HepG2 (cell line): ENCODE data around the gene CHMP4B. TPM values are rescaled to one million over a fixed set of nuclear protein-coding genes. Genes with fewer than 3 reads are reported as not detected.

Experiments used
- ATAC-seq: fragments of 200-7000 bp; cut with Tn5 transposase; 3 replicates; pipeline ENCODE4 v1.9.1; 2020; ENCODE audit warnings: mild to moderate bottlenecking, moderate library complexity
- BruUV-seq: library from RNA; stranded (reverse); fragments of 400-500 nt; replicated peaks from 2 replicates; lab custom pipeline; 2021; lab: Mats Ljungman, UMichigan
- CTCF ChIA-PET: fragments of 300-600 bp; formaldehyde crosslinking; extraction: SDS; loops from one replicate; lab custom pipeline; 2021; ENCODE audit warnings: low total read pairs, inconsistent platforms, low intra/inter-chr PET ratio; lab: Yijun Ruan, JAX
- POLR2A ChIA-PET: fragments of 350-600 bp; sonication (Branson Sonifier 250); formaldehyde crosslinking; loops from one replicate; lab custom pipeline; 2020; ENCODE audit warnings: antibody characterized with exemption, inconsistent platforms; lab: Yijun Ruan, JAX
- DNase-seq: peaks from one replicate; pipeline ENCODE4 v3.0.0-alpha.2; 2015; ENCODE audit warnings: low spot score
- FAIRE-seq: peaks from 3 replicates; lab custom pipeline; 2011; peaks lifted over from hg19 to GRCh38; lab: Jason Lieb, UNC
- H2AFZ ChIP-seq: one replicate; pipeline ENCODE4 v1.6.1; 2011; ENCODE audit warnings: low read length, inconsistent platforms
- H3K27ac ChIP-seq: fragments of 300-600 bp; 3 replicates; pipeline ENCODE4 v1.8.0; 2011; ENCODE audit warnings: mixed run types, mild to moderate bottlenecking, mixed read lengths, low read length, inconsistent platforms; ENCODE audit not compliant: insufficient read depth; ENCODE audit errors: extremely low read length
- H3K27me3 ChIP-seq, 2 experiments: fragments of 200-600 bp in 1 of 2; 2 replicates in 1 of 2; 3 replicates in 1 of 2; pipeline versions ENCODE4 v1.6.0 to v1.8.0; 2011; ENCODE audit warnings: low read length in 2 of 2, mild to moderate bottlenecking in 2 of 2, moderate library complexity in 2 of 2, inconsistent platforms in 1 of 2; ENCODE audit not compliant: insufficient read depth in 2 of 2, control insufficient read depth in 1 of 2
- H3K36me3 ChIP-seq, 2 experiments: fragments of 200-600 bp in 1 of 2; replicated peaks in 1 of 2; 2 replicates in 1 of 2; 3 replicates in 1 of 2; pipeline versions ENCODE4 v1.5.1 to v1.8.0; 2011; ENCODE audit warnings: low read length in 2 of 2, inconsistent platforms in 1 of 2; ENCODE audit not compliant: insufficient read depth in 2 of 2, control insufficient read depth in 1 of 2
- H3K4me1 ChIP-seq: 2 replicates; pipeline ENCODE4 v1.5.1; 2012; ENCODE audit warnings: low read length, inconsistent platforms; ENCODE audit not compliant: insufficient read depth
- H3K4me2 ChIP-seq: 2 replicates; pipeline ENCODE4 v1.6.0; 2011; ENCODE audit warnings: low read depth, low read length, inconsistent platforms
- H3K4me3 ChIP-seq, 3 experiments: fragments of 200-600 bp in 1 of 3; sonication (generic), shearing (Covaris generic) in 1 of 3; replicated peaks in 1 of 3; 2 replicates each; pipeline ENCODE4 v1.5.1; 2011 to 2016; ENCODE audit warnings: low read length in 3 of 3, inconsistent platforms in 2 of 3, low read depth in 2 of 3, mild to moderate bottlenecking in 2 of 3, control low read depth in 1 of 3, mixed read lengths in 1 of 3; ENCODE audit not compliant: insufficient read depth in 1 of 3
- H3K79me2 ChIP-seq: one replicate; pipeline ENCODE4 v1.6.1; 2011; ENCODE audit warnings: low read length, inconsistent platforms; ENCODE audit not compliant: insufficient read depth
- H3K9ac ChIP-seq: 2 replicates; pipeline ENCODE4 v1.6.0; 2011; ENCODE audit warnings: mild to moderate bottlenecking, low read depth, low read length, inconsistent platforms; ENCODE audit not compliant: insufficient read depth
- H3K9me3 ChIP-seq: 2 replicates; pipeline ENCODE4 v1.5.1; 2012; ENCODE audit warnings: mild to moderate bottlenecking, low read length
- H4K20me1 ChIP-seq: 2 replicates; pipeline ENCODE4 v1.6.0; 2011; ENCODE audit warnings: inconsistent platforms, mild to moderate bottlenecking, low read length, moderate library complexity; ENCODE audit not compliant: insufficient read depth
- ATRX ChIP-seq: sonication (generic); formaldehyde crosslinking; IDR thresholded peaks from 2 replicates; pipeline ENCODE4 v1.4.0; 2020; ENCODE audit warnings: missing genetic modification reagents, borderline replicate concordance
- CCAR2 ChIP-seq: fragments of 200-400 bp; formaldehyde crosslinking; optimal IDR thresholded peaks from 2 replicates; pipeline ENCODE3; 2018; ENCODE audit warnings: low read depth, mild to moderate bottlenecking, low read length, moderate library complexity
- GMEB2 ChIP-seq: IDR thresholded peaks from 2 replicates; pipeline ENCODE4 v1.6.1; 2016; ENCODE audit warnings: missing biosample characterization, missing genetic modification reagents, low read depth
- GTF2F1 ChIP-seq: fragments of 150-350 bp; IDR thresholded peaks from 2 replicates; pipeline ENCODE4 v1.6.1; 2014; ENCODE audit warnings: low read length
- HNRNPL ChIP-seq: fragments of 200-400 bp; formaldehyde crosslinking; IDR thresholded peaks from 2 replicates; pipeline ENCODE4 v1.6.1; 2017; ENCODE audit warnings: mild to moderate bottlenecking, low read depth, low read length
- NONO ChIP-seq, 2 experiments: fragments of 450-650 bp in 1 of 2; sonication (generic) in 1 of 2; formaldehyde crosslinking in 1 of 2; IDR thresholded peaks in 1 of 2; conservative IDR thresholded peaks in 1 of 2; 2 replicates each; pipeline versions ENCODE4 v1.6.1 to v1.8.0; 2017 to 2022; ENCODE audit warnings: mild to moderate bottlenecking in 1 of 2, missing genetic modification reagents in 1 of 2, moderate library complexity in 1 of 2
- SNAPC5 ChIP-seq: sonication (generic); formaldehyde crosslinking; IDR thresholded peaks from 2 replicates; pipeline ENCODE4 v1.8.1; 2023; ENCODE audit warnings: mild to moderate bottlenecking, missing genetic modification reagents, borderline replicate concordance
- ZNF280B ChIP-seq: sonication (generic); formaldehyde crosslinking; IDR thresholded peaks from 2 replicates; pipeline ENCODE4 v1.5.0; 2020; ENCODE audit warnings: missing genetic modification reagents, mild to moderate bottlenecking, borderline replicate concordance
- ZNF431 ChIP-seq: sonication (generic); formaldehyde crosslinking; IDR thresholded peaks from 2 replicates; pipeline ENCODE4 v1.9.0; 2022; ENCODE audit warnings: missing genetic modification reagents, low read depth, mild to moderate bottlenecking, borderline replicate concordance
- ZNF546 ChIP-seq: sonication (generic); formaldehyde crosslinking; conservative IDR thresholded peaks from 2 replicates; pipeline ENCODE4 v1.8.1; 2023; ENCODE audit warnings: mild to moderate bottlenecking, missing genetic modification reagents
- ZNF564 ChIP-seq: sonication (generic); formaldehyde crosslinking; IDR thresholded peaks from 2 replicates; pipeline ENCODE4 v1.8.1; 2023; ENCODE audit warnings: mild to moderate bottlenecking, missing genetic modification reagents
- WGBS: methylation state at CpG from one replicate; pipeline ENCODE4 v1.1.6; 2017; ENCODE audit warnings: low lambda C conversion rate; 5-methylcytosine and 5-hydroxymethylcytosine counted together
- in situ Hi-C: cut with HindIII; loops from 2 replicates; pipeline ENCODE4 v1.10.0; 2017; ENCODE audit warnings: low pct_unique_long_range_greater_than_20kb; ENCODE audit not compliant: extremely low pct_ligation_motif_present
- intact Hi-C: fragments of 100-400 bp; cut with micrococcal nuclease; formaldehyde crosslinking; loops from one replicate; pipeline ENCODE4 v1.10.0; 2022; ENCODE audit not compliant: unreplicated experiment
- polyA plus RNA-seq, 8 experiments: library from polyadenylated mRNA; depleted of rRNA in 3 of 8; stranded (reverse) in 7 of 8; unstranded in 1 of 8; fragments of >200 nt; fragmentation: Illumina TruSeq in 4 of 8; extraction: Trizol in 4 of 8; gene quantifications; 2 replicates each; pipeline versions ENCODE4 v1.2.1 to v1.2.3, GENCODE V29; 2011 to 2016; ENCODE audit warnings: low read depth in 4 of 8, missing spikeins in 1 of 8, mixed read lengths in 1 of 8; ENCODE audit not compliant: insufficient read depth in 1 of 8
- total RNA-seq, 5 experiments: library from RNA; depleted of rRNA; stranded (reverse); fragments of >200 nt; fragmentation: Illumina TruSeq; extraction: Trizol; gene quantifications; 2 replicates each; pipeline ENCODE4 v1.2.3, GENCODE V29; 2016; ENCODE audit warnings: low read depth in 1 of 5
- TF ChIP-seq, protein P1 (sequence below): sonication (generic); formaldehyde crosslinking; conservative IDR thresholded peaks from 2 replicates; pipeline ENCODE4 v1.4.0; 2020; ENCODE audit warnings: missing genetic modification reagents
- TF ChIP-seq, protein P2 (sequence below): sonication (generic); formaldehyde crosslinking; IDR thresholded peaks from 2 replicates; pipeline ENCODE4 v1.4.0; 2020; ENCODE audit warnings: missing genetic modification reagents, borderline replicate concordance

Gene CHMP4B
- total and polyA plus RNA-seq, 2 of the 13 experiments (the other 11 are each of a cell fraction or from before 2014, with no cell fraction given) = 40.1 to 45.6 TPM

- ChIA-PET CTCF (no interaction called here), POLR2A (no interaction called here)
- peaks cover 5 to 20% of the 10 kb centered on the region in 2 experiments; a peak in 3 of 5 replicates for H3K36me3 ChIP-seq
- no TSS peak for BruUV-seq
- no peak for DNase-seq
- no peak for ATAC-seq
- no peaks in the 10 kb centered on the region for H3K27me3 ChIP-seq
- no peak overlapping the region for H3K27ac ChIP-seq
- intact Hi-C loops (no loop called here), in situ Hi-C loops (no loop called here)
- 100% methylated on average over 4 of the region's 4 CpGs for WGBS
- peaks cover 41% of the 10 kb centered on the region for H3K4me1 ChIP-seq
- H3K9me3 ChIP-seq = no peaks in the 10 kb centered on the region
- peaks cover 20% of the 10 kb centered on the region for H4K20me1 ChIP-seq
- no peak overlapping the region for H3K9ac ChIP-seq
- peaks cover 60% of the 10 kb centered on the region for H3K79me2 ChIP-seq
- TF ChIP-seq ATRX (CRISPR knock-in tag) (no peak), CCAR2 (no peak), NONO (IDR thresholded peaks at IDR 0.05) (no peak), NONO (CRISPR knock-in tag; conservative IDR thresholded peaks at IDR 0.05) (no peak), ZNF280B (CRISPR knock-in tag) (no peak), ZNF564 (CRISPR knock-in tag) (no peak), SNAPC5 (no peak; the same call in 1 of the 2 replicates), HNRNPL (no peak), GTF2F1 (no peak), ZNF546 (CRISPR knock-in tag) (no peak), GMEB2 (no peak), ZNF431 (no peak)
- TF ChIP-seq, protein P1, sequence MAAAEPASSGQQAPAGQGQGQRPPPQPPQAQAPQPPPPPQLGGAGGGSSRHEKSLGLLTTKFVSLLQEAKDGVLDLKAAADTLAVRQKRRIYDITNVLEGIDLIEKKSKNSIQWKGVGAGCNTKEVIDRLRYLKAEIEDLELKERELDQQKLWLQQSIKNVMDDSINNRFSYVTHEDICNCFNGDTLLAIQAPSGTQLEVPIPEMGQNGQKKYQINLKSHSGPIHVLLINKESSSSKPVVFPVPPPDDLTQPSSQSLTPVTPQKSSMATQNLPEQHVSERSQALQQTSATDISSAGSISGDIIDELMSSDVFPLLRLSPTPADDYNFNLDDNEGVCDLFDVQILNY (CRISPR knock-in tag) = no peak
- TF ChIP-seq, protein P2, sequence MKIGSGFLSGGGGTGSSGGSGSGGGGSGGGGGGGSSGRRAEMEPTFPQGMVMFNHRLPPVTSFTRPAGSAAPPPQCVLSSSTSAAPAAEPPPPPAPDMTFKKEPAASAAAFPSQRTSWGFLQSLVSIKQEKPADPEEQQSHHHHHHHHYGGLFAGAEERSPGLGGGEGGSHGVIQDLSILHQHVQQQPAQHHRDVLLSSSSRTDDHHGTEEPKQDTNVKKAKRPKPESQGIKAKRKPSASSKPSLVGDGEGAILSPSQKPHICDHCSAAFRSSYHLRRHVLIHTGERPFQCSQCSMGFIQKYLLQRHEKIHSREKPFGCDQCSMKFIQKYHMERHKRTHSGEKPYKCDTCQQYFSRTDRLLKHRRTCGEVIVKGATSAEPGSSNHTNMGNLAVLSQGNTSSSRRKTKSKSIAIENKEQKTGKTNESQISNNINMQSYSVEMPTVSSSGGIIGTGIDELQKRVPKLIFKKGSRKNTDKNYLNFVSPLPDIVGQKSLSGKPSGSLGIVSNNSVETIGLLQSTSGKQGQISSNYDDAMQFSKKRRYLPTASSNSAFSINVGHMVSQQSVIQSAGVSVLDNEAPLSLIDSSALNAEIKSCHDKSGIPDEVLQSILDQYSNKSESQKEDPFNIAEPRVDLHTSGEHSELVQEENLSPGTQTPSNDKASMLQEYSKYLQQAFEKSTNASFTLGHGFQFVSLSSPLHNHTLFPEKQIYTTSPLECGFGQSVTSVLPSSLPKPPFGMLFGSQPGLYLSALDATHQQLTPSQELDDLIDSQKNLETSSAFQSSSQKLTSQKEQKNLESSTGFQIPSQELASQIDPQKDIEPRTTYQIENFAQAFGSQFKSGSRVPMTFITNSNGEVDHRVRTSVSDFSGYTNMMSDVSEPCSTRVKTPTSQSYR (CRISPR knock-in tag) = no peak
- TF ChIP-seq, all 625 proteins: peak for 0
- Histone ChIP-seq H3K4me2 (no peak overlapping the region), H3K4me3 (no peak overlapping the region), H2AFZ (no peak overlapping the region)
- FAIRE-seq = no peak
Measured at GRCh38 chr20:33830371-33830770, 19.2 kb downstream of the CHMP4B start.
